HL-60 (cell line): Measurements from ENCODE around the gene PCDHB10.

Experiments used
- DNase-seq, 2 experiments: peaks; one replicate each; pipeline ENCODE4 v3.0.0-alpha.2; 2010 to 2020; ENCODE audit warnings: low read depth in 1 of 2, low spot score in 1 of 2
- H3K27ac ChIP-seq: fragments of 250-450 bp; sonication (Bioruptor Pico); replicated peaks from 2 replicates; pipeline ENCODE4 v1.5.1; 2020; ENCODE audit warnings: mild to moderate bottlenecking, moderate library complexity
- H3K27me3 ChIP-seq: fragments of 250-450 bp; sonication (Bioruptor Pico); 2 replicates; pipeline ENCODE4 v1.5.1; 2021; ENCODE audit warnings: mild to moderate bottlenecking, moderate library complexity; ENCODE audit not compliant: insufficient read depth, poor library complexity, severe bottlenecking
- H3K4me3 ChIP-seq: replicated peaks from 2 replicates; pipeline ENCODE4 v1.5.1; 2011; ENCODE audit warnings: mild to moderate bottlenecking, control low read depth, low read length; ENCODE audit not compliant: insufficient read depth
- CTCF ChIP-seq: IDR thresholded peaks from one replicate; pipeline ENCODE4 v1.5.1; 2011; ENCODE audit warnings: low read length, control low read depth, inconsistent platforms; ENCODE audit not compliant: insufficient read depth
- GABPA ChIP-seq: IDR thresholded peaks from 2 replicates; pipeline ENCODE4 v1.6.1; 2012; ENCODE audit warnings: low read depth
- POLR2AphosphoS5 ChIP-seq: IDR thresholded peaks from 2 replicates; pipeline ENCODE4 v1.6.1; 2012; ENCODE audit warnings: low read depth
- REST ChIP-seq: IDR thresholded peaks from 2 replicates; pipeline ENCODE4 v1.6.1; 2012; ENCODE audit warnings: low read depth; ENCODE audit not compliant: insufficient replicate concordance
- SPI1 ChIP-seq: IDR thresholded peaks from 2 replicates; pipeline ENCODE4 v1.6.1; 2012; ENCODE audit warnings: low read depth, mild to moderate bottlenecking, borderline replicate concordance

The PCDHB10 gene

GRCh38 chr5:141236516-141237313 is 44.6 kb downstream of the PCDHB10 start:
- Histone ChIP-seq H3K27ac (no peak overlapping the region), H3K4me3 (no peak overlapping the region), H3K27me3 (no peaks in the 10 kb centered on the region)
- no peak for DNase-seq
- TF ChIP-seq REST, result no peak

- Histone ChIP-seq H3K4me3 (no peak overlapping the region), H3K27ac (no peak overlapping the region), H3K27me3 (no peaks in the 10 kb centered on the region)
- DNase-seq, result no peak
- no peak for TF ChIP-seq SPI1
- TF ChIP-seq REST, result no peak
- no peak for TF ChIP-seq GABPA
- no peak for TF ChIP-seq POLR2AphosphoS5
- TF ChIP-seq CTCF, result no peak
These were observed 49.3 kb downstream of the PCDHB10 start for GRCh38 chr5:141241496-141241895.
